ENCODE results near the gene ENOX1.

The ENOX1 gene

DNA sequence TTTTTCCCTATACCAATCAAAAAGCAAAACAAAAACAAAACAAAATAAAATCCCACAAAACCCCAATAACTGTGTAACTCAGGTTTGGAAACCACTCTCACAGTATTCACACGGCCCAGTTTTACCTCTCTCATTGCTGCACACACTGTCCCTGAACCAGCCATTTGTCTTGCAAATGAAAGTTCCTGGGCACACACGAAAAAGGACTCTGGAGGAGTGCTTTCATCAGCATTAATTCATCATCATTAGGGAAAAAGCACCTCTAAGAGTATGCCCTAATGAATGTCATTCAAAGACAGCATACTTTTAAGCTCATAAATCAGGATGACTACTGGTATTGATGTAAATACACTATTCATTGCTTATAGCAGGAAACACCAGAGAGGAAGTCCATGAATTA lies 457.1 kb downstream of the ENOX1 start:
- in situ Hi-C loops (cut with HindIII; ENCODE audit: low sequenced_read_pairs): no loop called here

DNA sequence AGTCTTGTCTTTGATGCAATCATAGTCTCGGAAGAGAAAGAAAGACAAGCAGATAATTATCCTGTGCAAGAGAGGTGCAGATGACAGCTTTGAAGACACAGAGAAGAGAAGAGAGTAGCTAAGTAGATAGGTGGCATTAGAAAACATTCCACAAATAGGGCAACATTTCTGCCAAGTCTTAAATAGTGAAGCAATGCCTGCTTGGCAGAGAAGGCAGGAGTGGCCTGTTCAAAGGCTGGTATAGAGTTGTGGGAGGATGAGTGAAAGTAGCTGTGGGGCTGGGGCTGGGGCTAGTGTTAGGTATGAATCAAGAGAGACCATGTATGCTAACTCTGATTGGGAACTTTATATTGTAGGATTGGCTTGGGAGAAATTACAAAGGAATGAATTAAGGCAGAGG lies 457.9 kb downstream of the ENOX1 start:
- in situ Hi-C loops (cut with HindIII; ENCODE audit: low sequenced_read_pairs): no loop called here

DNA sequence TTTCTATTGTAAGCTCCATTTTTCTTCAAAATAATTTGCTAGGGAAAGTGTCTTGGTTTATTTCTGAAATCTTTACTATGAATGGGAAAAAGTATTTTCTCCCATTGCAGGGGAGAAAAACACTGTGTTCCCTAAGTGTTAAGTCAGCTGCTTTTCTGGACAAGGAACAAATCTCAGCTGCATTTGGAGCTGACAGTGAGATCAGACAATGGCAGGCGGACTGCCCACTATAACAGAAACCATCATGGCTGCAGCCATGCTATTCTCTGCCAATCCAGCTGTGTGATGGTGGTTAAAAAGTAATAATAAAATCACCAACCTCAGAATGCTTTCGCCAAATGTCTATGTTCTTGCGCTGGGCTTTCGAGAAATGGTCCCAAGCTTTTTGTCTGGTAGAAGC lies 460.7 kb downstream of the ENOX1 start:
- in situ Hi-C loops (cut with HindIII; ENCODE audit: low sequenced_read_pairs): no loop called here

GRCh38 chr13:43325636-43326035 lies 461.1 kb downstream of the ENOX1 start:
- in situ Hi-C loops (cut with HindIII; ENCODE audit: low sequenced_read_pairs): no loop called here

- in situ Hi-C loops (cut with HindIII; ENCODE audit: low sequenced_read_pairs): no loop called here
Observed at GRCh38 chr13:43324129-43324528, 462.6 kb downstream of the ENOX1 start.

GRCh38 chr13:43319617-43320444 lies 466.9 kb downstream of the ENOX1 start:
- in situ Hi-C loops (cut with HindIII; ENCODE audit: low sequenced_read_pairs): no loop called here

- in situ Hi-C loops (cut with HindIII; ENCODE audit: low sequenced_read_pairs): no loop called here
Observed at GRCh38 chr13:43316946-43317353, 469.8 kb downstream of the ENOX1 start.

- in situ Hi-C loops (cut with HindIII; ENCODE audit: low sequenced_read_pairs): no loop called here
Observed at GRCh38 chr13:43316281-43316680, 470.5 kb downstream of the ENOX1 start.

- in situ Hi-C loops (cut with HindIII; ENCODE audit: low sequenced_read_pairs): no loop called here
Observed at GRCh38 chr13:43315522-43315921, 471.2 kb downstream of the ENOX1 start.

DNA sequence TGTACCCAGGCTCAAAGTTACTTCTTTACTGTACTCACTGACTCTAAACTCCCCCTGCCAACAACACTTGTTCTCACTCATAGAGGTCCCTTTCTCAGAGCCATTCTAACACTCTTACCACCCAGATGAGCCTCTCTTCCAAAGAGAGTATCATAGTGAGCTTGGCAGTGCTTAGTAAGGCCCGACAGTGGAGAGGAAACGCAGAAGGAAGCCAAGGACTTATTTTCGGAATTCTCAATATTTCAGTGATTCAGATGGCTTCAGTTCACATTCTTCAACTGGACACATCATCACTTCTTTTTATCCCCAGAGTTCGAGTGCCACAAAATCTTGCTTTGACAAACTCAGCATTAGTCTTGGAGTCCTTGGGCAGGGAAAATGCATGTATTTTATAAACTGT lies 477.5 kb downstream of the ENOX1 start:
- in situ Hi-C loops (cut with HindIII; ENCODE audit: low sequenced_read_pairs): no loop called here

DNA sequence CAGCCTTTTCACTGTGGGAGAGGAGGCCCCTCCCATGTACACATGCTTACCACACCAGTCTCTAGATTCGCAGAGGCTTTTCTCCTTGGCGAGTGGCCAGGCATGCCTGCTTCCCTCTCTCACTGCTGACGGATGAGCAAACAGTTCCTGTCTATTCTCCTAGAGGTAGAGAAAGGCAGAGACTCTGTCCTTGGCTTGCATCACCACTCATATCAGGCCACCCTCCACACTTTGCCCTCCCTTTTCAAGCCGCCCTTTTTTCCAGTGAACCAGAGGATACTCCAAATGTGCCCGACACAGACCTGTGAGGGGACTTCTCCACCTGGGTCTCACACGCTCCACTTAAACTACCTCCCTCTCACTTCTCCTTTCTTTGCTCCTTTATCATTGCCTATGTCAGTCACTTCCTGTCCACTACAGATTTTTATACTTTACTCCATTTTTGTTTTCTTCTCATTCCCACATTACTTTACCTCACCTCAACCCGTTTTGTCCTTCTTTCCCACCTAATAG lies 478.8 kb downstream of the ENOX1 start:
- in situ Hi-C loops (cut with HindIII; ENCODE audit: low sequenced_read_pairs): no loop called here

- in situ Hi-C loops (cut with HindIII; ENCODE audit: low sequenced_read_pairs): no loop called here
Observed at GRCh38 chr13:43307221-43307920, 479.4 kb downstream of the ENOX1 start.

DNA sequence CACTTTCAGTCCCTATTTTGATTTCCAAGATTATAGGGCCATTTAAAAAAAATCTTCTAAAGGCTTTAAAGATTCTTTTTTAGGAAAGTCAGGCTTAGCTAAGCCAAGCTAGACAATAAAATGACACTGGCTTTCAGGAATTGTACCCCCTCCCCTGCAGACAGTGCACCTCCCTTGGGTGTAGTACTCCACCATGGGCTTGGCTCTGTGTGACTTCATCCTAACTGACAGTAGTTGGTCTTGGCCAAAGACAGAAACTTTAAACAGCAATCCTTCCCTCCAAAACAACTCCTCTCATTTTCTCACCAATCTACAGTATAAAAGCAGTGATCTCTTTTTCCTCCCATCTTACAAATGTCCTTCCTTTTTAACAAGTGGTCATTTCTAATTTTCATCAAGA lies 480.4 kb downstream of the ENOX1 start:
- in situ Hi-C loops (cut with HindIII; ENCODE audit: low sequenced_read_pairs): no loop called here

DNA sequence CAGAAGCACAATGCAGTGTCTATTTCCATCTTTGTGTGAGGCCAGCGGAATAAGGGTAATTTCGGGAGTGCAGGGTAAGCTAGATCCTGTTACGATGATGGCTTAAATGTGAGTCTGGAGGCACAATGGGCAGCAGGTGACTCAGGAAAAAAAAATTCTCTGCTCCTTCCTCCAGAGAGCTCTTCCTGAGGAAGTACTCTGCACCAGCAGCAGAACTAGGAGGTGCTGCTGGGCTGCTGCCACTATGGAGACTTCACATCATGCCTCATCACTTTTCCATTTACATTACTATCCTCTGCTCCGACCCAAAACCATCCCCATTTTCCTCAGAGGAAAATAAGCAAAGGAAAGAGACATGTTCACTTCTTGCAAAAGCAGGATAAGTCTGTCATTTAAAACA lies 481.4 kb downstream of the ENOX1 start:
- in situ Hi-C loops (cut with HindIII; ENCODE audit: low sequenced_read_pairs): no loop called here

DNA sequence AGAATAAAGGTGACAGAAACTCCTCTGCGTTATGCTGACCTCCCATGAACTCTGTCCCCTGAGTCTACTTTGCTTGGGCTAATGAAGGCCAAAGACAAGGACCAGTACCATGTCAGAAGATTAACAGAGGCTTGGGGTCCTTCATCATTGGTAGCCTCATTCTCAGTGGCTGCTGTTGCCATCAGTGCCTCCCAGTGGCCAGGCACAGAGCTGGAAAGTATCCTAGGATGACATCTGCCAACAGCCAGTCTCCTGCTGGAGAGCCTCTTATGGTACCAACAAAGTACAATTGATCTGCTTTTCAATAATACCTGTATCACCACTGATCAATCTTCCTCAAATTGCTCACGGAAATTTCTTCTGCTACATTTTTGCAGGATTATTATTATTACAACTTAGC lies 481.8 kb downstream of the ENOX1 start:
- in situ Hi-C loops (cut with HindIII; ENCODE audit: low sequenced_read_pairs): no loop called here

DNA sequence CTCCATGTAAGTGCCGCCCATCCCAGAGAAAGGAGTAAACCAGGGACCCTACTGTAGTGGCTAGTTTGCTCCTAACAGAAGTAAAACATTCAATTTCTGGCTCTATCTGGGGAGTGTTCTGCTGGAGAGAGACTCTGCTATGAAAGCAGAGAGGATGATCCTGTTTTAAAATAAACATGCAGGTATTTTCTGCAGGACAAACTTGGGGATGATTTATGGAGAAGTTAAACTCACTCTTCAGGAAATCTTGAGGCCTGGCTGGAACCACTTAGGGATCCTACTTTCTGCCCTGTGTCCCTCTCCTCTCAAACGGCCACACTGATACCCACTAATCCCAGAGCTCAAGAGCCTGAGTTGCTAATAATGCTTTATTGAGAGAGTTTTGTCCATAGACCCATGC lies 482.3 kb downstream of the ENOX1 start:
- in situ Hi-C loops (cut with HindIII; ENCODE audit: low sequenced_read_pairs): no loop called here

- in situ Hi-C loops (cut with HindIII; ENCODE audit: low sequenced_read_pairs): no loop called here
Observed at GRCh38 chr13:43303033-43303729, 483.6 kb downstream of the ENOX1 start.

DNA sequence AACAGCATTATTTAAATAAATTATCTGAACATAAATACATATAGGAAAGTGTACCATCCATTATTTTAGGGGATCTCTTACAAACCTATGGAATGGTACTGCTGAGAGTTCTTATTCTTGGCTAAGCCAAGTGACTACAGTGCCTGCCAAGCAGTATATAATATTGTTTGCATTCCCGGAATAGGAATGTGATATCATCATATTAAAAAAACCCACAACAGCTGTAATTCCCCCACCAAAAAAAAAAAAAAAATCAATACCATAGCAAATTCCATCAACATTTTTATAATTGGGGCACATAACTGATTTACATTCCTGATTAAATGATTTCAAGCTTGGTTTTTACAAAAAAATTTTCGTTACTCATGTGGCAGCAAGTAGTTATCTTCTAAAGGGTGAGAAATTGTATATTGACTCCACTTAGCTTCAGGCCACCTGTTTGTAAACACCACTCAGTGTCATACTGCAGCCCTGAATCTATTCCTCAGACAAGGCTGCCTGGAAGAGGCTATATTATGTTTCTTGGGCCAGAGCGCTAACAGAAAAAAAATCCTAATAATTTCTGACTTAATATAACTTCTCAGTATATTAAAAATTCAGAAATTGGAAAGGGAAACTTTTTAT lies 485.3 kb downstream of the ENOX1 start:
- in situ Hi-C loops (cut with HindIII; ENCODE audit: low sequenced_read_pairs): no loop called here

GRCh38 chr13:43300865-43301264 lies 485.9 kb downstream of the ENOX1 start:
- in situ Hi-C loops (cut with HindIII; ENCODE audit: low sequenced_read_pairs): no loop called here

DNA sequence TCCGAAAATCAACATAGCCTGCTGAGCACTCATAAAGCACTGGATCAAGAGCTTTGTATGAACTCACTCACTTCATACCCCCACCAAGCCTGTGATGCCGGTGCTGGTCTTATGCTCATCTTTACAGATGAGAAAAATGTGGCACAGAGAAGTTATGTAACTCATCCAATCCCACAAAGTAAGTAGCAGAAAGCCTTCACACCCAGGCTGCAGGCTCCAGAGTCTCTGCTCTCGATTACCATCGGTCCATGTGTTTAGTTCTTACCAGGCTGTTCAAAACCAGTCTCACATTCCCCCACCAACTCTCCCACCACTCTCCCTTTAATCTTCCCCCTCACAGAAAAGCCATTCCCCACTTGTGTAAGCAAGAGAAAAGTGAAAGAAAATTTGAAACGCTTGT lies 487.4 kb downstream of the ENOX1 start:
- in situ Hi-C loops (cut with HindIII; ENCODE audit: low sequenced_read_pairs): no loop called here

- in situ Hi-C loops (cut with HindIII; ENCODE audit: low sequenced_read_pairs): no loop called here
Observed at GRCh38 chr13:43298816-43299215, 488.0 kb downstream of the ENOX1 start.

Data from DLD1 (cell line).